Natural killer cell (primary cell): ENCODE results near the gene ENTREP1. TPM values are rescaled to one million over a fixed set of nuclear protein-coding genes. Genes with fewer than 3 reads are reported as not detected.

Source experiments
- ATAC-seq, 3 donors: fragments of 150-1000 bp in 2 of 3; fragments of 200-7000 bp in 1 of 3; cut with Tn5 transposase; 1 replicate in 1 of 3; 2 replicates in 2 of 3; pipeline ENCODE4 v1.10.0; 2021; ENCODE audit warnings: mild to moderate bottlenecking in 2 of 3, moderate library complexity in 2 of 3
- DNase-seq, 2 donors: peaks; one replicate each; pipeline versions ENCODE4 v3.0.0 to v3.0.0-alpha.2; 2013 to 2021; ENCODE audit warnings: mixed read lengths in 1 of 2
- H3K27ac ChIP-seq: one replicate; pipeline ENCODE4 v1.5.1; 2013; ENCODE audit warnings: mild to moderate bottlenecking, low read length
- H3K27me3 ChIP-seq: one replicate; pipeline ENCODE4 v1.6.1; 2013; ENCODE audit warnings: low read length; ENCODE audit not compliant: control insufficient read depth, insufficient read depth
- H3K36me3 ChIP-seq: one replicate; pipeline ENCODE4 v1.6.1; 2013; ENCODE audit warnings: low read length; ENCODE audit not compliant: control insufficient read depth, insufficient read depth
- H3K4me1 ChIP-seq: one replicate; pipeline ENCODE4 v1.6.1; 2013; ENCODE audit warnings: low read length; ENCODE audit not compliant: control insufficient read depth, insufficient read depth
- H3K4me3 ChIP-seq: one replicate; pipeline ENCODE4 v1.5.1; 2013; ENCODE audit warnings: low read length
- H3K9me3 ChIP-seq: one replicate; pipeline ENCODE4 v1.6.1; 2013; ENCODE audit warnings: low read length; ENCODE audit not compliant: control insufficient read depth, insufficient read depth
- H3K27ac Mint-ChIP-seq, 2 donors: one replicate each; pipeline ENCODE4 v1.8.0; 2022; ENCODE audit warnings: mild to moderate bottlenecking in 2 of 2, mixed read lengths in 2 of 2, moderate library complexity in 1 of 2
- H3K27me3 Mint-ChIP-seq, 2 donors: one replicate each; pipeline ENCODE4 v1.8.0; 2022; ENCODE audit warnings: low read depth in 2 of 2, mixed read lengths in 2 of 2
- H3K36me3 Mint-ChIP-seq: one replicate; pipeline ENCODE4 v1.8.0; 2022; ENCODE audit warnings: mixed read lengths
- H3K4me1 Mint-ChIP-seq, 2 donors: one replicate each; pipeline ENCODE4 v1.8.0; 2022; ENCODE audit warnings: mixed read lengths in 2 of 2
- H3K4me3 Mint-ChIP-seq: one replicate; pipeline ENCODE4 v1.8.0; 2022; ENCODE audit warnings: mild to moderate bottlenecking, moderate library complexity, mixed read lengths
- H3K9me3 Mint-ChIP-seq, 2 donors: one replicate each; pipeline ENCODE4 v1.8.0; 2022; ENCODE audit warnings: mixed read lengths in 2 of 2
- WGBS: methylation state at CpG from one replicate; pipeline ENCODE4 v1.1.7; 2013; ENCODE audit warnings: missing lambda C conversion rate; ENCODE audit not compliant: insufficient coverage; 5-methylcytosine and 5-hydroxymethylcytosine counted together
- intact Hi-C: fragments of 100-400 bp; cut with micrococcal nuclease; formaldehyde crosslinking; loops from one replicate; pipeline ENCODE4 v1.14.2; 2022
- total RNA-seq, 4 donors: library from RNA; stranded (reverse); fragments of 120-200 nt in 1 of 4; gene quantifications; one replicate each; pipeline versions ENCODE4 v1.2.3 to v1.2.4, GENCODE V29; 2013 to 2022
- TF ChIP-seq, protein P1 (sequence below): fragments of 200-600 bp; IDR thresholded peaks from one replicate; pipeline ENCODE4 v1.8.0; 2022; ENCODE audit warnings: antibody characterized with exemption

Gene ENTREP1
- total RNA-seq, 3 donors from 2014 or later (not counting 1 experiment from before 2014, with no cell fraction given) = not detected

DNA sequence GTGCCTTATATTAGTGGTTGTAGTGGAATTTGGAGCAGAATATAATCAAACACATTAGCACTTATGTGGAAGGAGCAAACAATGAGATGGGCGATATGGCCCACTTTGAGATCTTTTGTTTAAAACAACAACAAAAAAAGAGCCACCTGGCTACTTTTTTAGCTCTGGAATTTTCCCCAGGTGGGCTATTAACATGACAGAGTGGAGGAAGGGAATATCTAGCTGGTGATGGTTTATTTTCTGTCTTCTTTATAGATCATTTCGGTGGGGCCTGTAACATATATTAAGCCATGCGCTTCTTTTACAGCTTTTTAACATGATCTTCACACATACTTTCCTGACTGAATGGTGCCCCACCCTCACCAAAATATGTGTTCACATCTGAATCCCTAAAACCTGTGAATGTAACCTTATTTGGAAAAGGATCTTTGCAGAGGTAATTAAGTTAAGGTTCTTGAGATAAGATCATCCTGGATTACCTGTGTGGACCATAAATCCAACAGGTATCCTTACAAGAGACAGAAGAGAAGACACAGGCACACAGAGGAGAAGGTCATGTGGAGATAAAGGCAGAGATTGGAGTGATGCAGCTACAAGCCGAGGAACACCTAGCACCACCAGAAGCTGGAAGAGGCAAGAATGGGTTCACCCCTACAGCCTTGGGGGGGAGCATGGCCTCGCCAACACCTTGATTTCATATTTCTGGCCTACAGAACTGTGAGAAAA lies 16.6 kb upstream of the ENTREP1 start:
- H3K27ac Mint-ChIP-seq = no peak overlapping the region
- no peaks in the 10 kb centered on the region for H3K4me1 Mint-ChIP-seq
- no peaks in the 10 kb centered on the region for H3K36me3 ChIP-seq
- peaks cover 9% of the 10 kb centered on the region for H3K9me3 ChIP-seq
- H3K4me3 ChIP-seq = no peak overlapping the region
- H3K36me3 Mint-ChIP-seq = no peaks in the 10 kb centered on the region
- H3K27me3 ChIP-seq = no peaks in the 10 kb centered on the region
- H3K27me3 Mint-ChIP-seq = no peaks in the 10 kb centered on the region
- H3K9me3 Mint-ChIP-seq = peaks cover 2 to 3% of the 10 kb centered on the region in 2 donors
- DNase-seq = no peak
- no peak overlapping the region for H3K4me3 Mint-ChIP-seq
- H3K4me1 ChIP-seq = no peaks in the 10 kb centered on the region
- TF ChIP-seq, protein P1, sequence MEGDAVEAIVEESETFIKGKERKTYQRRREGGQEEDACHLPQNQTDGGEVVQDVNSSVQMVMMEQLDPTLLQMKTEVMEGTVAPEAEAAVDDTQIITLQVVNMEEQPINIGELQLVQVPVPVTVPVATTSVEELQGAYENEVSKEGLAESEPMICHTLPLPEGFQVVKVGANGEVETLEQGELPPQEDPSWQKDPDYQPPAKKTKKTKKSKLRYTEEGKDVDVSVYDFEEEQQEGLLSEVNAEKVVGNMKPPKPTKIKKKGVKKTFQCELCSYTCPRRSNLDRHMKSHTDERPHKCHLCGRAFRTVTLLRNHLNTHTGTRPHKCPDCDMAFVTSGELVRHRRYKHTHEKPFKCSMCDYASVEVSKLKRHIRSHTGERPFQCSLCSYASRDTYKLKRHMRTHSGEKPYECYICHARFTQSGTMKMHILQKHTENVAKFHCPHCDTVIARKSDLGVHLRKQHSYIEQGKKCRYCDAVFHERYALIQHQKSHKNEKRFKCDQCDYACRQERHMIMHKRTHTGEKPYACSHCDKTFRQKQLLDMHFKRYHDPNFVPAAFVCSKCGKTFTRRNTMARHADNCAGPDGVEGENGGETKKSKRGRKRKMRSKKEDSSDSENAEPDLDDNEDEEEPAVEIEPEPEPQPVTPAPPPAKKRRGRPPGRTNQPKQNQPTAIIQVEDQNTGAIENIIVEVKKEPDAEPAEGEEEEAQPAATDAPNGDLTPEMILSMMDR = no peak
- intact Hi-C loops = no loop called here
- no peak overlapping the region for H3K27ac ChIP-seq
- WGBS = 87% methylated on average over 5 of the region's 5 CpGs
- no peak for ATAC-seq

DNA sequence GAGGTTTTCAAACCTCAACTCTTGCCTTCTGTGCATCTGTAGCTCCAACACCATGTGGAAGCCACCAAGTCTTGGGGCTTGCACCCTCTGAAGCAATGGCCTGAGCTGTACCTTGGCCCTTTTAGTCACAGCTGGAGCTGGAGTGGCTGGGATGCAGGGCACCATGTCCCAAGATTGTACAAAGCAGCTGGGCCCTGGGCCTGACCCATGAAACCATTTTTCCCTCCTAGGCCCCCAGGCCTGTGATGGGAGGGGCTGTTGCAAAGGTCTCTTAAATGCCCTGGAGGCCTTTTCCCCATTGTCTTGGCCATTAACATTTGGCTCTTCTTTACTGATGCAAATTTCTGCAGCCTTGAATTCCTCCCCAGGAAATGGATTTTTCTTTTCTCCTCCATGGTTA lies 11.8 kb upstream of the ENTREP1 start:
- Histone ChIP-seq H3K4me3 (no peak overlapping the region), H3K27ac (no peak overlapping the region), H3K9me3 (peaks cover 9% of the 10 kb centered on the region), H3K4me1 (no peaks in the 10 kb centered on the region), H3K36me3 (no peaks in the 10 kb centered on the region), H3K27me3 (no peaks in the 10 kb centered on the region)
- no peaks in the 10 kb centered on the region for H3K4me1 Mint-ChIP-seq
- TF ChIP-seq, protein P1 = no peak
- no peak overlapping the region for H3K27ac Mint-ChIP-seq
- no peak for DNase-seq
- H3K9me3 Mint-ChIP-seq = peaks cover 2 to 9% of the 10 kb centered on the region in 2 donors
- intact Hi-C loops = no loop called here
- ATAC-seq = no peak
- no peaks in the 10 kb centered on the region for H3K36me3 Mint-ChIP-seq
- H3K27me3 Mint-ChIP-seq = peaks cover 0 to 2% of the 10 kb centered on the region in 2 donors
- no peak overlapping the region for H3K4me3 Mint-ChIP-seq

GRCh38 chr9:69314547-69314946 lies 10.5 kb upstream of the ENTREP1 start:
- ATAC-seq = no peak
- H3K36me3 Mint-ChIP-seq = no peaks in the 10 kb centered on the region
- peaks cover 0 to 6% of the 10 kb centered on the region in 2 donors for H3K27me3 Mint-ChIP-seq
- WGBS = 100% methylated on average over 1 of the region's 1 CpG
- Histone ChIP-seq H3K4me1 (no peaks in the 10 kb centered on the region), H3K36me3 (no peaks in the 10 kb centered on the region), H3K9me3 (peaks cover 9% of the 10 kb centered on the region), H3K27me3 (no peaks in the 10 kb centered on the region), H3K27ac (no peak overlapping the region), H3K4me3 (no peak overlapping the region)
- no peak overlapping the region for H3K27ac Mint-ChIP-seq
- TF ChIP-seq, protein P1 = no peak
- intact Hi-C loops = no loop called here
- H3K9me3 Mint-ChIP-seq = peaks cover 2 to 9% of the 10 kb centered on the region in 2 donors
- DNase-seq = no peak
- no peak overlapping the region for H3K4me3 Mint-ChIP-seq
- H3K4me1 Mint-ChIP-seq = no peaks in the 10 kb centered on the region

DNA sequence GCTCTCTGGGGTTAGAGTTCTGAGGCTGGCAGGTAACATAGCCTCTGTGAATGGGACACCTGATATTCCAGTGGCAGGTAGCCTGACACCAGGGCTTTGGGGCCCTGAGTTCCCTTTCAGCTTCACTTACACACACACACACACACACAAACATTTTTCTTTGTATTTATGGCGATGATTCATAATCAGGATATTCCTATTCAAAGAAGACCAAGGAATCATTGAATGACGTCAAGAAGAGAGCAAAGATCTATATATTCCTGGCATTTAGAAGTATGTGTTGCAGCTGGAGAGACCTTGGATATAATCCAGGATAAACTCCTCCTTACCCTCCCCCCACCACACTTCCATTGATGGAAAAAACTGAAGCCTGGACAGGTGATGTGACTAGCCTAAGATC lies 7.9 kb upstream of the ENTREP1 start:
- no peak for ATAC-seq
- Histone ChIP-seq H3K36me3 (no peaks in the 10 kb centered on the region), H3K27ac (no peak overlapping the region), H3K9me3 (peaks cover 9% of the 10 kb centered on the region), H3K4me3 (no peak overlapping the region), H3K27me3 (no peaks in the 10 kb centered on the region), H3K4me1 (no peaks in the 10 kb centered on the region)
- H3K4me1 Mint-ChIP-seq = no peaks in the 10 kb centered on the region
- no peaks in the 10 kb centered on the region for H3K36me3 Mint-ChIP-seq
- no peak overlapping the region for H3K4me3 Mint-ChIP-seq
- H3K27me3 Mint-ChIP-seq = peaks cover 0 to 10% of the 10 kb centered on the region in 2 donors
- no peak overlapping the region for H3K27ac Mint-ChIP-seq
- TF ChIP-seq, protein P1 = no peak
- no peak for DNase-seq
- H3K9me3 Mint-ChIP-seq = peaks cover 1 to 7% of the 10 kb centered on the region in 2 donors
- no CpG with 5 or more reads among the region's 2 CpGs for WGBS
- intact Hi-C loops = no loop called here
